Thyroid gland (tissue), 4 donors: ENCODE data around the gene NDUFS8. TPM values are rescaled to one million over a fixed set of nuclear protein-coding genes. Genes with fewer than 3 reads are reported as not detected.
"Not testable (repeated sequence)": the region's sequence is repeated elsewhere in the genome, so short reads cannot be mapped to it uniquely, and the experiment has no call there.

ENCODE experiments used
- DNase-seq, 2 donors: peaks; one replicate each; pipeline ENCODE4 v3.0.0-alpha.2; 2019
- H3K27ac ChIP-seq, 3 donors: fragments of 200-600 bp; sonication (generic); 1 replicate in 2 of 3; 2 replicates in 1 of 3; pipeline ENCODE4 v1.5.1; 2016 to 2019; ENCODE audit warnings: mild to moderate bottlenecking in 1 of 3, moderate library complexity in 1 of 3
- H3K27me3 ChIP-seq: fragments of 200-600 bp; sonication (generic); one replicate; pipeline ENCODE4 v1.5.1; 2019
- H3K36me3 ChIP-seq, 2 donors: fragments of 200-600 bp; sonication (generic); one replicate each; pipeline ENCODE4 v1.5.1; 2016 to 2019
- H3K4me1 ChIP-seq, 2 donors: fragments of 200-600 bp; sonication (generic); one replicate each; pipeline ENCODE4 v1.5.1; 2017 to 2019
- H3K4me3 ChIP-seq, 3 donors: fragments of 200-600 bp; sonication (generic); replicated peaks in 1 of 3; 1 replicate in 2 of 3; 2 replicates in 1 of 3; pipeline ENCODE4 v1.5.1; 2016; ENCODE audit warnings: mild to moderate bottlenecking in 1 of 3
- H3K9me3 ChIP-seq: fragments of 200-600 bp; sonication (generic); one replicate; pipeline ENCODE4 v1.5.1; 2017
- CTCF ChIP-seq, 6 experiments: fragments of 200-600 bp in 3 of 6; fragments of 450-650 bp in 3 of 6; sonication (generic) in 3 of 6; IDR thresholded peaks; one replicate each; pipeline ENCODE4 v1.5.1; 2016 to 2019; ENCODE audit warnings: antibody characterized with exemption in 6 of 6, mild to moderate bottlenecking in 2 of 6, inconsistent platforms in 1 of 6, moderate library complexity in 1 of 6
- POLR2A ChIP-seq, 2 donors: fragments of 450-650 bp; IDR thresholded peaks; one replicate each; pipeline ENCODE4 v1.6.1; 2017; ENCODE audit warnings: antibody characterized with exemption in 2 of 2, mild to moderate bottlenecking in 2 of 2, moderate library complexity in 1 of 2
- WGBS, 2 donors: methylation state at CpG; one replicate each; pipeline ENCODE4 v1.1.5; 2017; 5-methylcytosine and 5-hydroxymethylcytosine counted together
- intact Hi-C: fragments of 100-400 bp; cut with DNase I; formaldehyde crosslinking; loops from one replicate; pipeline ENCODE4 v1.15.1; 2023
- total RNA-seq, 4 donors: library from RNA; depleted of rRNA; stranded (reverse); fragments of >200 nt; gene quantifications; one replicate each; pipeline ENCODE4 v1.2.3, GENCODE V29; 2016

The NDUFS8 gene
- total RNA-seq, 4 donors from 2014 or later = 222 to 310 (median 254) TPM

DNA sequence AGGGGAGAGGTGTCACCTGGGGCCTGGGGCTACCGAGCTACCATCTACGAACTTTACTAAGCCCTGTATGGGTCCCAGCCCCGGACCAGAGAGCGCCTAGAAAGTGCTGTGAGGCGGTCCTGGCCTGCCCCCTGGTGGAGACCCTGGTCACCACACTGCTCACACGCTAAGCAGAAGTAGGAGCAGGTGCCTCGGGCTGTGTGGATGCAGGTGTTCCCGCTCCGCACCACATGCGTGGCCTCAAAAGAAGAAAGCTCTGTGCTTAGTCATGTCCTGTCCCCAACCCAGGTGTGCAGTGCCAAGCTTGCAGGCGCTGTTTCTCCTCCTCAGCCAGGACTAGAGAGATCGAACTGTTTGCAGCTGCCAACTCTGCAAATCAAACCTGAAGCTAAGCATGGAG is 36.7 kb upstream of the NDUFS8 start:
- intact Hi-C loops, H3K36me3 ChIP-seq, H3K27ac ChIP-seq, H3K9me3 ChIP-seq, H3K4me1 ChIP-seq, H3K27me3 ChIP-seq, H3K4me3 ChIP-seq: not testable (repeated sequence)
- TF ChIP-seq CTCF (IDR thresholded peaks at IDR 0.05) = peak; percentile 15 to 68 (median 56)
- WGBS, 2 donors = 34% methylated on average over 12 of the region's 12 CpGs; no CpG with 5 or more reads in 1 of the 2 donors
- DNase-seq = peak; percentile 39

DNA sequence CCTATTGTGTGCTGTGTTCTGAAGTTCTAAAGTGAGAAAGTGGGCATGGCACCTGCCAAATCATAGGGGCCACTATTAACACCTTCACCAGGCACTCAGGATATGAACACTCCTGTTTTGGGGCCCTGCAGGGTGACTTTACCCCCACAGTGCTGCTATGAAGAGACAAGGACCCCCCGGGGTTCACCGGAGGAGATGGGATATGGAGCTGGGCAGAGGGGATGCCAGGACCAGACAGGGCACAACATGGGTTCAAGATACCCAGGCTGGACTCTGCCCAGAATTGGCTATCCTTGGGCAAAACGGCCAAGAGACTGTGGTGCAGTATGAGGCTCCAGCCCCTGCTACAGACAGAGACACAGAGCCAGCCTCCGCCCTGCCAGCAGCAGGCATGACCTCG is 36.1 kb upstream of the NDUFS8 start:
- H3K27ac ChIP-seq, intact Hi-C loops: not testable (repeated sequence)
- 87 to 92% methylated on average over 3 to 5 of the region's 5 CpGs for WGBS, 2 donors

DNA sequence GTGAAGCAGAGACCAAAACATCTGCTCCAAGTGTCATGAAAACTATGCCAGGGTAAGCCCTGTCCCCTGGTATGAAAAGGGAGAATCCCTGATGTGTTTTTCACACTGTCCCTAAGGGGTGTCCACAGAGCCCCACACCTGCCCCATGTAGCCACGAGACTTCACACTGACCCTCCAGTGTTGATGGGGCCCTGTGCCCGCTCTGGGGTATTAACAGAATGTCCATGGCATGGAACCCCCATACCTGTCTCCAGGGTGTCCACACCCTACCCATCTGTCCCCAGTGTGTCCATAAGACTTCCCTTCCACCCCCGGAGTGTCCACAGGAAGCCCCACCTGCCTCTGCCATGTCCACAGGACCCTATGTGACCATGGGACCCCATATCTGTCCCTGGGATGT is 35.4 kb upstream of the NDUFS8 start:
- intact Hi-C loops, DNase-seq, H3K4me3 ChIP-seq, H3K27ac ChIP-seq, H3K4me1 ChIP-seq, H3K9me3 ChIP-seq, H3K36me3 ChIP-seq, H3K27me3 ChIP-seq: not testable (repeated sequence)
- WGBS, 2 donors = 87 to 96% methylated on average over 3 of the region's 3 CpGs

More for the DNA sequence above, 36.1 kb upstream of the NDUFS8 start:
- H3K4me3 ChIP-seq, H3K36me3 ChIP-seq, DNase-seq, H3K4me1 ChIP-seq, H3K27me3 ChIP-seq, H3K9me3 ChIP-seq: not testable (repeated sequence)

GRCh38 chr11:67995579-67995978 is 34.9 kb upstream of the NDUFS8 start:
- DNase-seq, H3K36me3 ChIP-seq, H3K4me1 ChIP-seq, H3K27me3 ChIP-seq, intact Hi-C loops, H3K4me3 ChIP-seq, H3K9me3 ChIP-seq, H3K27ac ChIP-seq: not testable (repeated sequence)
- 98 to 100% methylated on average over 3 to 10 of the region's 14 CpGs for WGBS, 2 donors

- no peak for TF ChIP-seq CTCF (IDR thresholded peaks at IDR 0.05)
- TF ChIP-seq POLR2A (IDR thresholded peaks at IDR 0.05) = no peak
These were observed 34.4 kb upstream of the NDUFS8 start for GRCh38 chr11:67996051-67996450.

GRCh38 chr11:67996622-67997474 is 33.6 kb upstream of the NDUFS8 start:
- H3K36me3 ChIP-seq = no peaks in the 10 kb centered on the region
- no peak overlapping the region for H3K4me3 ChIP-seq
- no peaks in the 10 kb centered on the region for H3K4me1 ChIP-seq
- TF ChIP-seq POLR2A (IDR thresholded peaks at IDR 0.05) (no peak), CTCF (IDR thresholded peaks at IDR 0.05) (no peak)
- H3K27me3 ChIP-seq = no peaks in the 10 kb centered on the region
- intact Hi-C loops = no loop called here
- H3K9me3 ChIP-seq = no peaks in the 10 kb centered on the region
- H3K27ac ChIP-seq = no peak overlapping the region
- WGBS, 2 donors = 73 to 74% methylated on average over 35 to 39 of the region's 41 CpGs
- DNase-seq = peak; percentile 29 to 44

More at GRCh38 chr11:67996051-67996450, 34.4 kb upstream of the NDUFS8 start:
- WGBS, 2 donors = 94 to 96% methylated on average over 9 to 11 of the region's 13 CpGs
- no peaks in the 10 kb centered on the region for H3K9me3 ChIP-seq
- no peak overlapping the region for H3K27ac ChIP-seq
- peaks cover 0 to 8% of the 10 kb centered on the region in 2 donors for H3K4me1 ChIP-seq
- no peaks in the 10 kb centered on the region for H3K27me3 ChIP-seq
- H3K4me3 ChIP-seq = no peak overlapping the region
- H3K36me3 ChIP-seq = no peaks in the 10 kb centered on the region
- no peak for DNase-seq
- intact Hi-C loops = no loop called here
